ENCODE measurements around the gene SLC6A18. TPM values are rescaled to one million over a fixed set of nuclear protein-coding genes. Genes with fewer than 3 reads are reported as not detected.

SLC6A18 gene
- total RNA-seq, 1 donor from 2014 or later = not detected

GRCh38 chr5:1188464-1188863 lies 36.7 kb upstream of the SLC6A18 start:
- Histone ChIP-seq H3K9me3 (replicated peaks) (no peaks in the 10 kb centered on the region), H3K4me1 (peaks cover 12% of the 10 kb centered on the region), H3K36me3 (no peaks in the 10 kb centered on the region), H3K4me3 (no peak overlapping the region), H3K27me3 (ENCODE audit: low read depth) (peaks cover 54% of the 10 kb centered on the region), H3K27ac (replicated peaks) (no peak overlapping the region)
- TF ChIP-seq, protein P1, sequence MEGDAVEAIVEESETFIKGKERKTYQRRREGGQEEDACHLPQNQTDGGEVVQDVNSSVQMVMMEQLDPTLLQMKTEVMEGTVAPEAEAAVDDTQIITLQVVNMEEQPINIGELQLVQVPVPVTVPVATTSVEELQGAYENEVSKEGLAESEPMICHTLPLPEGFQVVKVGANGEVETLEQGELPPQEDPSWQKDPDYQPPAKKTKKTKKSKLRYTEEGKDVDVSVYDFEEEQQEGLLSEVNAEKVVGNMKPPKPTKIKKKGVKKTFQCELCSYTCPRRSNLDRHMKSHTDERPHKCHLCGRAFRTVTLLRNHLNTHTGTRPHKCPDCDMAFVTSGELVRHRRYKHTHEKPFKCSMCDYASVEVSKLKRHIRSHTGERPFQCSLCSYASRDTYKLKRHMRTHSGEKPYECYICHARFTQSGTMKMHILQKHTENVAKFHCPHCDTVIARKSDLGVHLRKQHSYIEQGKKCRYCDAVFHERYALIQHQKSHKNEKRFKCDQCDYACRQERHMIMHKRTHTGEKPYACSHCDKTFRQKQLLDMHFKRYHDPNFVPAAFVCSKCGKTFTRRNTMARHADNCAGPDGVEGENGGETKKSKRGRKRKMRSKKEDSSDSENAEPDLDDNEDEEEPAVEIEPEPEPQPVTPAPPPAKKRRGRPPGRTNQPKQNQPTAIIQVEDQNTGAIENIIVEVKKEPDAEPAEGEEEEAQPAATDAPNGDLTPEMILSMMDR (IDR thresholded peaks at IDR 0.05; ENCODE audit: borderline replicate concordance) = no peak
- no peak for DNase-seq
- intact Hi-C loops (cut with micrococcal nuclease) = no loop called here

DNA sequence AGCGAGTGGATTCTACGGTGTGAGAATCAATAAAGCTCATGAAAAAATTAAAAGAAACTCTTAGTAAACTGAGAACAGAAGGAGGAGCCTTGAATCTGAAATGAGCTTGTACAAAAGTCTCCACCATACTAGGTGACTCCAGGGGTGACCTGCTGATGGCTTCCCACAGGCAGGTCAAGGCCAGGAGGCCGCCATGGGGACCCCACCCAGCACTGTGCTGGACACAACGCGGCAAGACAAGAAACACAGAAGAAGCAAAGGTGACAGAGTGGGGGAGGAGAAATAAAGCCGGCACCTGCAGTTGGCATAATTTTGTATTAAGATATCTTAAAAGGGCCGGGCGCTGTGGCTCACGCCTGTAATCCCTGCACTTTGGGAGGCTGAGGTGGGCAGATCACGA lies 35.9 kb upstream of the SLC6A18 start:
- Histone ChIP-seq H3K27ac (replicated peaks) (no peak overlapping the region), H3K27me3 (ENCODE audit: low read depth) (peaks cover 61% of the 10 kb centered on the region), H3K4me3 (no peak overlapping the region), H3K36me3 (no peaks in the 10 kb centered on the region), H3K9me3 (replicated peaks) (no peaks in the 10 kb centered on the region), H3K4me1 (peaks cover 9% of the 10 kb centered on the region)
- TF ChIP-seq, protein P1 (IDR thresholded peaks at IDR 0.05; ENCODE audit: borderline replicate concordance) = no peak
- intact Hi-C loops (cut with micrococcal nuclease) = no loop called here
- no peak for DNase-seq

GRCh38 chr5:1190278-1190677 lies 34.9 kb upstream of the SLC6A18 start:
- Histone ChIP-seq H3K4me1 (peaks cover 9% of the 10 kb centered on the region), H3K27me3 (ENCODE audit: low read depth) (peaks cover 71% of the 10 kb centered on the region), H3K27ac (replicated peaks) (no peak overlapping the region), H3K36me3 (no peaks in the 10 kb centered on the region), H3K9me3 (replicated peaks) (no peaks in the 10 kb centered on the region), H3K4me3 (no peak overlapping the region)
- DNase-seq = no peak
- TF ChIP-seq, protein P1 (IDR thresholded peaks at IDR 0.05; ENCODE audit: borderline replicate concordance) = no peak
- intact Hi-C loops (cut with micrococcal nuclease) = no loop called here

DNA sequence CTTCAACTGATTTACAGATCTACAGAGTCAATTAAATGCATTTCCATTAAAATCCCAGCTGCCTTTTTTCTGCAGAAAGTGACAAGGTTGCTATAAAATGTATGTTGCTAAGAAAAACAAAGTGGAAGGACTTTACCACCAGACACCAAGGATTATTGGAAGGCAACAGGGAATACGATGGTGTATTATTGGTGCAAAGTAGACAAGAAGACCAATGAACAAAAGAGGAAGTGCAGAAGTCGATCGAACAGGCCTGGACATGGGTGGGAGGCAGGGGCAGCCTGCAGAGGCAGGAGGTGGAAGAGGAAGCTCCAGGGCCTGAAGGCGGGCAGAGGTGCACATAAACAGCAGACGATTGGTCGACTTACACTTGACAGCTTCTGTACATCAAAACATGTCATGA lies 34.3 kb upstream of the SLC6A18 start:
- peaks cover 76% of the 10 kb centered on the region for H3K27me3 ChIP-seq (ENCODE audit: low read depth)
- H3K27ac ChIP-seq (replicated peaks) = no peak overlapping the region
- intact Hi-C loops (cut with micrococcal nuclease) = no loop called here
- H3K4me3 ChIP-seq = no peak overlapping the region
- H3K36me3 ChIP-seq = no peaks in the 10 kb centered on the region
- H3K4me1 ChIP-seq = peaks cover 4% of the 10 kb centered on the region
- DNase-seq = no peak
- H3K9me3 ChIP-seq (replicated peaks) = no peaks in the 10 kb centered on the region
- TF ChIP-seq, protein P1 (IDR thresholded peaks at IDR 0.05; ENCODE audit: borderline replicate concordance) = no peak

DNA sequence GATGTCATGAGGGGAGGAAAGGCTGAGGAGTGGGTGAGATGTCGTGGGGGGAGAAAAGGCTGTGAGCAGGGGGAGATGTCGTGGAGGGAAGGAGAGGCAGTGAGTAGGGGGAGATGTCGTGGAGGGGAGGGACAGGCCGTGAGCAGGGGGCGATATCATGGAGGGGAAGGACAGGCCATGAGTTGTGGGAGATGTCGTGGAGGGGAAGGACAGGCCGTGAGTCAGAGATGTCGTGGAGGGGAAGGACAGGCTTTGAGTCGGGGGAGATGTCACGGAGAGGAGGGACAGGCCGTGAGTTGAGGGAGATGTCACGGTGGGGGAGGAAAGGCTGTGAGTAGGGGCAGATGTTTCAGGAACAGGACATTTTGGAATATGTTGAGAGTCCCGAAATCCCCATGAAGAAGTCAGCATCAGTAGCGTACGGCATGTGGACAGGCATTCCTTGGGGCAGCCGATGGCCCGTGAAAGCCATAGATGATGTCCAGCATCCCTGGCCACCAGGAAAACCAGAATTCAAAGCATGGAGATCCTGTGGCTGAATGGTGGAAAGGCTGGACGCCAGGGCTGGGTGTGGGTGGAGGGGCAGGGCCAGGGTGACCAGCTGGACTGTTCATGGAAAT lies 32.1 kb upstream of the SLC6A18 start:
- TF ChIP-seq, protein P1 (IDR thresholded peaks at IDR 0.05; ENCODE audit: borderline replicate concordance) = no peak
- Histone ChIP-seq H3K36me3 (no peaks in the 10 kb centered on the region), H3K9me3 (replicated peaks) (no peaks in the 10 kb centered on the region), H3K27ac (replicated peaks) (no peak overlapping the region), H3K4me3 (no peak overlapping the region), H3K4me1 (no peaks in the 10 kb centered on the region), H3K27me3 (ENCODE audit: low read depth) (peaks cover 77% of the 10 kb centered on the region)
- intact Hi-C loops (cut with micrococcal nuclease) = no loop called here
- no peak for DNase-seq
